ENCODE measurements around the gene UIMC1. TPM values are rescaled to one million over a fixed set of nuclear protein-coding genes. Genes with fewer than 3 reads are reported as not detected.

The UIMC1 gene
- total RNA-seq, 1 experiment from 2014 or later: 57.7 TPM

GRCh38 chr5:176922817-176923216, 83.8 kb downstream of the UIMC1 start:
- no peaks in the 10 kb centered on the region for H3K4me1 ChIP-seq (ENCODE audit: low read length)

DNA sequence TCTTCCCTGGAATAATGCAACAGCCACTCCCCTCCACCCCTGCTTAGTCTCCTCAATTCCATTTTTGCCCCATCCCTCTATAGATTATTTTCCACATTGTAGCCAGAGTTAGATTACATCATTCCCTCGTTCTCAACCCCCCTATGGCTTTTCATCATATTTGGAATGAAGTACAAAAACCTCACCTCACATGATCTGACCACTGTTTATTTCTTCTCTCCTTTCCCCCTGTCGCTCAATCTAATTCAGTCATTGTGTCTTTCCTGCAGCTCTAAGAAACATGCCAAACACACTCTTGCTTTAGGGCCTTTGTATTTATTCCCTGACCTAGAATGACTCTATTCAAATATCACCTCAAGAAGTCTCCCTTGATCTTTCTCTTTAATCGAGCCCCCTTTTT, 84.9 kb downstream of the UIMC1 start:
- Histone ChIP-seq H3K4me3 (ENCODE audit: low read length) (no peak overlapping the region), H3K27me3 (ENCODE audit: low read length) (no peaks in the 10 kb centered on the region), H3K79me2 (ENCODE audit: low read length) (peaks cover 43% of the 10 kb centered on the region), H3K9me3 (ENCODE audit: low read length) (no peaks in the 10 kb centered on the region), H3K4me1 (ENCODE audit: low read length) (no peaks in the 10 kb centered on the region), H4K20me1 (ENCODE audit: insufficient read depth, low read depth, low read length) (no peaks in the 10 kb centered on the region), H2AFZ (ENCODE audit: low read length) (no peak overlapping the region), H3K9me2 (replicated peaks; ENCODE audit: insufficient read depth, low read length) (no peaks in the 10 kb centered on the region), H3K4me2 (ENCODE audit: low read depth, low read length, poor library complexity, severe bottlenecking) (no peak overlapping the region), H3K27ac (ENCODE audit: low read length) (no peak overlapping the region), H3K9ac (ENCODE audit: low read length) (no peak overlapping the region), H3K36me3 (ENCODE audit: insufficient read depth, low read length) (no peaks in the 10 kb centered on the region)
- DNase-seq: no peak

More at GRCh38 chr5:176922817-176923216, 83.8 kb downstream of the UIMC1 start:
- Histone ChIP-seq H3K4me2 (ENCODE audit: low read depth, low read length, poor library complexity, severe bottlenecking) (no peak overlapping the region), H3K4me3 (ENCODE audit: low read length) (no peak overlapping the region), H4K20me1 (ENCODE audit: insufficient read depth, low read depth, low read length) (no peaks in the 10 kb centered on the region), H2AFZ (ENCODE audit: low read length) (no peak overlapping the region), H3K9me3 (ENCODE audit: low read length) (no peaks in the 10 kb centered on the region), H3K36me3 (ENCODE audit: insufficient read depth, low read length) (no peaks in the 10 kb centered on the region), H3K27me3 (ENCODE audit: low read length) (no peaks in the 10 kb centered on the region), H3K27ac (ENCODE audit: low read length) (no peak overlapping the region), H3K9ac (ENCODE audit: low read length) (no peak overlapping the region), H3K9me2 (replicated peaks; ENCODE audit: insufficient read depth, low read length) (no peaks in the 10 kb centered on the region), H3K79me2 (ENCODE audit: low read length) (peaks cover 40% of the 10 kb centered on the region)
- DNase-seq: no peak

- no peaks in the 10 kb centered on the region; the same call in 1 of the 2 replicates for H3K36me3 ChIP-seq (ENCODE audit: insufficient read depth, low read length)
- no peak overlapping the region for H3K4me3 ChIP-seq (ENCODE audit: low read length)
- no peaks in the 10 kb centered on the region for H3K4me1 ChIP-seq (ENCODE audit: low read length)
- H3K27me3 ChIP-seq (ENCODE audit: low read length): no peaks in the 10 kb centered on the region
- H3K4me2 ChIP-seq (ENCODE audit: low read depth, low read length, poor library complexity, severe bottlenecking): no peak overlapping the region
- H3K27ac ChIP-seq (ENCODE audit: low read length): no peak overlapping the region
- H3K9me3 ChIP-seq (ENCODE audit: low read length): no peaks in the 10 kb centered on the region
- no peak overlapping the region for H2AFZ ChIP-seq (ENCODE audit: low read length)
- peaks cover 4% of the 10 kb centered on the region; the same call in 1 of the 2 replicates for H4K20me1 ChIP-seq (ENCODE audit: insufficient read depth, low read depth, low read length)
- H3K9me2 ChIP-seq (replicated peaks; ENCODE audit: insufficient read depth, low read length): no peaks in the 10 kb centered on the region
- H3K79me2 ChIP-seq (ENCODE audit: low read length): peaks cover 50% of the 10 kb centered on the region
- no peak for DNase-seq
- H3K9ac ChIP-seq (ENCODE audit: low read length): no peak overlapping the region
Measured at GRCh38 chr5:176918613-176919012, 88.0 kb downstream of the UIMC1 start.

DNA sequence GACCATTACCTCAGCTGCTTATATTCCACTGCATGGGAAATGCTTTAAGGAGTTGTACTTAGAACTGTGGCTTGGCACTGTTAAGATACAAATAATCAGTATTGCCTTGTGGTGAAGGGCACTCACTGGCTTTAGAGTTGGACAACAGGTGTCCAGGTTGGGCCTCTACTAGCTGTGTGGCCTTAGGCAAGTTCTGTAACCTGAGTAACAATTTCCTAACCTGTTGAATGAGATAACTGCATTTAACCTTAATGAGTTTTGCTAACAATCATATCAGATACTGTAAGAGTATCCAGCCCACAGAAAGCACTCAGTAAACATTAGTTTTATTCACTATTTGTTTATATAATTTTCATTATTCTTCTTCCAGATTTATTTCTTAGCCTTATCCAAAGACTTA, 90.2 kb downstream of the UIMC1 start:
- peaks cover 45% of the 10 kb centered on the region for H3K79me2 ChIP-seq (ENCODE audit: low read length)
- DNase-seq: no peak
- no peak overlapping the region for H3K4me3 ChIP-seq (ENCODE audit: low read length)
- peaks cover 9% of the 10 kb centered on the region; the same call in 1 of the 2 replicates for H4K20me1 ChIP-seq (ENCODE audit: insufficient read depth, low read depth, low read length)
- no peak overlapping the region for H3K27ac ChIP-seq (ENCODE audit: low read length)
- no peaks in the 10 kb centered on the region for H3K9me3 ChIP-seq (ENCODE audit: low read length)
- no peaks in the 10 kb centered on the region for H3K27me3 ChIP-seq (ENCODE audit: low read length)
- H3K9me2 ChIP-seq (replicated peaks; ENCODE audit: insufficient read depth, low read length): no peaks in the 10 kb centered on the region
- H3K4me1 ChIP-seq (ENCODE audit: low read length): no peaks in the 10 kb centered on the region
- H3K9ac ChIP-seq (ENCODE audit: low read length): no peak overlapping the region
- no peak overlapping the region for H2AFZ ChIP-seq (ENCODE audit: low read length)
- no peak overlapping the region for H3K4me2 ChIP-seq (ENCODE audit: low read depth, low read length, poor library complexity, severe bottlenecking)
- H3K36me3 ChIP-seq (ENCODE audit: insufficient read depth, low read length): no peaks in the 10 kb centered on the region; the same call in 1 of the 2 replicates

GRCh38 chr5:176915906-176916305, 90.7 kb downstream of the UIMC1 start:
- no peak overlapping the region for H3K4me3 ChIP-seq (ENCODE audit: low read length)
- H3K4me1 ChIP-seq (ENCODE audit: low read length): no peaks in the 10 kb centered on the region
- H3K9me2 ChIP-seq (replicated peaks; ENCODE audit: insufficient read depth, low read length): no peaks in the 10 kb centered on the region
- peaks cover 9% of the 10 kb centered on the region; the same call in 1 of the 2 replicates for H4K20me1 ChIP-seq (ENCODE audit: insufficient read depth, low read depth, low read length)
- H3K36me3 ChIP-seq (ENCODE audit: insufficient read depth, low read length): no peaks in the 10 kb centered on the region; the same call in 1 of the 2 replicates
- H3K27ac ChIP-seq (ENCODE audit: low read length): no peak overlapping the region
- peaks cover 43% of the 10 kb centered on the region for H3K79me2 ChIP-seq (ENCODE audit: low read length)
- no peaks in the 10 kb centered on the region for H3K27me3 ChIP-seq (ENCODE audit: low read length)
- no peak overlapping the region for H3K9ac ChIP-seq (ENCODE audit: low read length)
- DNase-seq: no peak
- H2AFZ ChIP-seq (ENCODE audit: low read length): no peak overlapping the region
- no peak overlapping the region for H3K4me2 ChIP-seq (ENCODE audit: low read depth, low read length, poor library complexity, severe bottlenecking)
- no peaks in the 10 kb centered on the region for H3K9me3 ChIP-seq (ENCODE audit: low read length)

- Histone ChIP-seq H3K27me3 (ENCODE audit: low read length) (no peaks in the 10 kb centered on the region), H3K9me3 (ENCODE audit: low read length) (no peaks in the 10 kb centered on the region), H3K4me3 (ENCODE audit: low read length) (no peak overlapping the region), H3K79me2 (ENCODE audit: low read length) (peaks cover 24% of the 10 kb centered on the region), H3K9ac (ENCODE audit: low read length) (no peak overlapping the region), H3K4me1 (ENCODE audit: low read length) (no peaks in the 10 kb centered on the region), H3K27ac (ENCODE audit: low read length) (no peak overlapping the region), H3K9me2 (replicated peaks; ENCODE audit: insufficient read depth, low read length) (no peaks in the 10 kb centered on the region), H3K36me3 (ENCODE audit: insufficient read depth, low read length) (peaks cover 12% of the 10 kb centered on the region; the same call in 1 of the 2 replicates), H4K20me1 (ENCODE audit: insufficient read depth, low read depth, low read length) (peaks cover 9% of the 10 kb centered on the region; the same call in 1 of the 2 replicates), H3K4me2 (ENCODE audit: low read depth, low read length, poor library complexity, severe bottlenecking) (no peak overlapping the region), H2AFZ (ENCODE audit: low read length) (no peak overlapping the region)
- DNase-seq: no peak
Measured at GRCh38 chr5:176912115-176912514, 94.5 kb downstream of the UIMC1 start.

- Histone ChIP-seq H3K4me1 (ENCODE audit: low read length) (no peaks in the 10 kb centered on the region), H3K4me2 (ENCODE audit: low read depth, low read length, poor library complexity, severe bottlenecking) (no peak overlapping the region), H3K36me3 (ENCODE audit: insufficient read depth, low read length) (peaks cover 43% of the 10 kb centered on the region; the same call in 1 of the 2 replicates)
Measured at GRCh38 chr5:176908675-176909368, 97.8 kb downstream of the UIMC1 start.

GRCh38 chr5:176906796-176907195, 99.8 kb downstream of the UIMC1 start:
- Histone ChIP-seq H3K4me2 (ENCODE audit: low read depth, low read length, poor library complexity, severe bottlenecking) (no peak overlapping the region), H3K79me2 (ENCODE audit: low read length) (no peaks in the 10 kb centered on the region), H3K36me3 (ENCODE audit: insufficient read depth, low read length) (peaks cover 49% of the 10 kb centered on the region; the same call in 1 of the 2 replicates), H3K27ac (ENCODE audit: low read length) (no peak overlapping the region), H3K4me3 (ENCODE audit: low read length) (no peak overlapping the region), H3K4me1 (ENCODE audit: low read length) (no peaks in the 10 kb centered on the region), H3K9me3 (ENCODE audit: low read length) (no peaks in the 10 kb centered on the region), H3K27me3 (ENCODE audit: low read length) (no peaks in the 10 kb centered on the region), H2AFZ (ENCODE audit: low read length) (no peak overlapping the region), H3K9ac (ENCODE audit: low read length) (no peak overlapping the region), H3K9me2 (replicated peaks; ENCODE audit: insufficient read depth, low read length) (no peaks in the 10 kb centered on the region), H4K20me1 (ENCODE audit: insufficient read depth, low read depth, low read length) (0 out of 2 replicates have a peak, but pooled peaks cover 11% of the 10 kb centered on the region)
- DNase-seq: no peak

More at GRCh38 chr5:176908675-176909368, 97.8 kb downstream of the UIMC1 start:
- DNase-seq: no peak
- 0 out of 2 replicates have a peak, but pooled peaks cover 12% of the 10 kb centered on the region for H4K20me1 ChIP-seq (ENCODE audit: insufficient read depth, low read depth, low read length)
- no peak overlapping the region for H2AFZ ChIP-seq (ENCODE audit: low read length)
- H3K27ac ChIP-seq (ENCODE audit: low read length): no peak overlapping the region
- no peak overlapping the region for H3K4me3 ChIP-seq (ENCODE audit: low read length)
- H3K9me2 ChIP-seq (replicated peaks; ENCODE audit: insufficient read depth, low read length): no peaks in the 10 kb centered on the region
- H3K9ac ChIP-seq (ENCODE audit: low read length): no peak overlapping the region
- H3K79me2 ChIP-seq (ENCODE audit: low read length): peaks cover under 1% of the 10 kb centered on the region; the same call in 1 of the 2 replicates
- no peaks in the 10 kb centered on the region for H3K27me3 ChIP-seq (ENCODE audit: low read length)
- no peaks in the 10 kb centered on the region for H3K9me3 ChIP-seq (ENCODE audit: low read length)

Data from Karpas-422 (cell line).